Measurements from ENCODE around the gene MELTF.
A peak's percentile ranks its signal among the peaks of the same experiment; 100 is the strongest.
"Not testable (repeated sequence)": the region's sequence is repeated elsewhere in the genome, so short reads cannot be mapped to it uniquely, and the experiment has no call there.

The MELTF gene

DNA sequence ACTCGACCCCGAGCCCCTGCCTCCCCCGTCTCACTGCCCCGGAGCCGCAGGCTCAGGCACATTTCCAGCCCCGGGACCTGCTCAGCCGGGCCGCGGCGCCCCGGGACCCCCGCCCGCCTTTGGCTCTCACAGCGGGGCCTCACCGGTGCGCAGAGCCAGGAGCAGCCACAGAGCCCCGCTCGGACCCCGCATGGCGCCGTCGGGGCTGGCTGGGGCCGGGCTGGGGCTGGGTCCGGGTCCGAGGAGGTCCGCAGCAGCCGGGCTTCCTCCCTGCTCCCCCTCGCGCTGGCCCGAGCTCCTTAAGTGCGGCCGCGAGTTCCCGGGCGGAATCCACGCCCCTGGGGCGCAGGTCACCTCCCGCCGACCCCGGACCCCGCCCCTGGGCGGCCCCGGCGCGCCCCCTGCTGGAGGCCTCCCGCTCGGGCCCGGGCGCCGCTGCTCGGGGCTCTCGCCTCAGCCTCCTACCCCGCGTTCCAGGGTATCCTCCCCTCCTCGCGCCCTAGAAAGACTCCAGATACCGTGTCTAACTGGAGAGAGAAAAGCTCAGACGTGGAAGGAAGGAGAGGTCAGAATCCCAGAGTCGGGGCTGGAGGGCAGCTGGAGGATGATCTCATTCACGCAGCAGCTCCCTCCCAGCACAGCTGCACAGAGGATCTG, at the start of gene MELTF:
Gene MELTF (minus strand): TSS at position 307 of the 657 bp plus-strand sequence. CDS start 115 bp downstream, at position 192.
- peak; percentile 12 to 35 for DNase-seq (ENCODE audit: low read depth in 2 of 2)

DNA sequence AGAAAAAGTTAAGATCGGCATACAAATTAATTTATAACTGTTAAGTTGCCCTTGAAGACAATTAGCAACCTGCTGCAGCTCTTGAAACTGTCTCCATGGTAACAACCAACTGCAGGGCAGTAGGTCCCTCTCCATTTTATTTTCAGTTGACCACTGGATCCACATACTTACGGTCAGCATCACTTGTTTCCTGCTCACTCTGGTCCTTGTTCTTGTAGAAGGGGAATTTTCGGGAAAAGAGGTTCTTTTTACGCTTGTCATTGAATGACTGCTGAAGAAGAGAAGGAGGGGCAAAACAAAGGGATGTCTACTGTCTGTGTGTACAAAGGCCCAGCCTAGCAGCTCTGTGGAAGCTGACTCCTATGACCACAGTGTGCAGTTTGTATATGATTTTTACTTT, 46.8 kb upstream of the MELTF start:
- DNase-seq (ENCODE audit: low read depth in 2 of 2): no peak

DNA sequence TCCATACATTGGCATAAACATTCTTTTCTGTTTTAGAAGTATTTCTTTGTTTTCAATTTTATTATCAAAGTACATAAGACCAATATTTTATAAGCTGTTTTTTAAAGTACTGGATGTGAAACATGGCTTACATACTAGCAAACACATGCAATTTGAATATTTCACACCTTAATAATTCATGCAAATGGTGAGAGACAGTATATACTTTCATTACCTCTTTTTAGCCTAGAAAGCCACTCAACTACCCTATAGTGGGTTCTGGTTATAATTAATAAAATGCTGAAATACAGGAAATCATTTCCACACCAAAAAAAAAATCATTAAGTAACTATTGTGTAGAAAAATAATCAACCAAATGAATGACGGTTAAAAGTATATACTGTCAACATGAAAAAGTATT, 38.5 kb upstream of the MELTF start:
- DNase-seq (ENCODE audit: low read depth in 2 of 2): no peak

DNA sequence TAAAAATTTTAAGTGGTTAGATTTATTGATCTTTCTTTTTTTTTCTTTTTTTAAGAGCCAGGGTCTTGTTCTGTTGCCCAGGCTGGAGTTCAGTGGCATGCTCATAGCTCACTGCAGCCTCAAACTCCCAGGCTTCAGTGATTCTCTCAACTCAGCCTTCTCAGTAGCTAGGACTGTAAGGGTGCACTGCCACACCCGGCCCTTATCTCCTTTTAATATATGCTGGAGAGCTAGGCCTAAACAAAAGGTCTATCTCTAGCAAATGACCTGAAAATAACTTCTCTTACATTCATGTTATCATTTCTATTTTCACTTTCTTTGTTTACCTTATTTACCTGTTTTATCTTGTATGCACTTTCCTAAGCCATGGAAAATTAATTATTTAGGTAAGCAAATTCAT, 35.2 kb upstream of the MELTF start:
- no peak for DNase-seq (ENCODE audit: low read depth in 2 of 2)

DNA sequence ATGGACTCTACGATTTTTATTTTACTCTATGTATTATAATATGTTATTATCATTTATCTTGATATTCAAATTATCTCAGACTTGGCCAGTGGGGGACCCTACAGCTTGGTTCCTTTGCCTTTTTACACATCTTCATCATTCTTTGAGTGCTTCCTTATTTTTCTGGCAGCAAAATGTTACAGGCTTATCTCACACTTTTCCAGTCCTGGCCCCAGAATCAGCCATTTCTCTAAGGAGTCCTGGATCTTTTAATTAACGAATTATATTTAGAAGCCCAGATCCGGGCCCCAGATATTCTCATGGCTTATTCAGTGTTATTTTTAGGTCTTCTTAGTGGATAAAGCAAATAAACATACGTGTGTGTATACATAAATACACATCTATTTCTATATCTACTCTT, 32.8 kb upstream of the MELTF start:
- DNase-seq (ENCODE audit: low read depth in 2 of 2): no peak

DNA sequence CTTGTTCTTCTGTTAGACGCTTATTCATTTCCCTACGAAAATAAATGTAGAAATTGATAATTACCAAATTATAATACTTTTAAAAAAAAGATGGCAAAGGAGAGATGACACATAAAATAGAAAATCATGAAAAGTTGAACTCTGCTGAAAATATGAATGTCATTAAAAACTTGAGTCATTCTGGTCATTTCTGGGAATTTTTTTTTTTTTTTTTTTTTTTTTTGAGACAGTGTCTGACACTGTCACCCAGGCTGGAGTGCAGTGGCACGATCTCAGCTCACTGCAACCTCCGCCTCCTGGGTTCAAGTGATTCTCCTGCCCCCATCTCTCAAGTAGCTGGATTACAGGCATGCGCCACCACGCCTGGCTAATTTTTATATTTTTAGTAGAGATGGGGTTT, 22.0 kb upstream of the MELTF start:
- not testable (repeated sequence) for DNase-seq (ENCODE audit: low read depth in 2 of 2)

DNA sequence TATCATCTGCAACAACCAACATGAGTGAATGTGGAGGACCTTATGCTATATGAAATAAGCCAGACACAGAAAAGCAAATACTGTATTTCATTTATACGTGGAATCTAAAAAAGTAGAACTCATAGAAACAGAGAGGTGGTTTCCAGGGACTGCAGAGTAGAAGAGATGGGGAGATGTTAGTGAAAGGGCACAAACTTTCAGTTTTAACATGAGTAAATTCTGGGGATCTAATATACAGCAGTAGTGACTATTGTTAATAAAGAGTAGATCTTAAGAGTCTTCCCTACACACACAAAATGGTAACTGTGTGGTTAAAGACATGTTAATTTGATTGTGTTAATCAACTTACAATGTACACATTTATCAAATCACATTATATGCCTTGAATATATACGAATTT, 20.9 kb upstream of the MELTF start:
- no peak for DNase-seq (ENCODE audit: low read depth in 2 of 2)

DNA sequence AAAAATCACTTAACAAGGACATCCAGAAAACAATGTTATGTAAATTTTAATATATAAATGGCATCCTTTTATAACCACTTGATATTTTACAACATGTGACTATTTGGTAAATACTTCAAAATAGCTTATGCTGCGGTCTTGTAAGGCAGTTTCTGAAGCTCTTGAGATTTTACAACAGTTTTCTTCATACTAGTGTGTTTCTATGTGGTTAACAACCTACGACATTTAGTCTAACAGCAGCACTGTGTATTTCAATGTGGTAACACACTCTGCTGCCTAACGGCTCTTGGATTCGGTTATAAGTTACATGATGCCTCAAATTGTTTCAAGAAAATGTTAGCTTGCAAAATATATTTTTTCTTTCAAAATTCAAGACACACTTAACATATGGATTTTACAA, 12.9 kb upstream of the MELTF start:
- DNase-seq (ENCODE audit: low read depth in 2 of 2): no peak

DNA sequence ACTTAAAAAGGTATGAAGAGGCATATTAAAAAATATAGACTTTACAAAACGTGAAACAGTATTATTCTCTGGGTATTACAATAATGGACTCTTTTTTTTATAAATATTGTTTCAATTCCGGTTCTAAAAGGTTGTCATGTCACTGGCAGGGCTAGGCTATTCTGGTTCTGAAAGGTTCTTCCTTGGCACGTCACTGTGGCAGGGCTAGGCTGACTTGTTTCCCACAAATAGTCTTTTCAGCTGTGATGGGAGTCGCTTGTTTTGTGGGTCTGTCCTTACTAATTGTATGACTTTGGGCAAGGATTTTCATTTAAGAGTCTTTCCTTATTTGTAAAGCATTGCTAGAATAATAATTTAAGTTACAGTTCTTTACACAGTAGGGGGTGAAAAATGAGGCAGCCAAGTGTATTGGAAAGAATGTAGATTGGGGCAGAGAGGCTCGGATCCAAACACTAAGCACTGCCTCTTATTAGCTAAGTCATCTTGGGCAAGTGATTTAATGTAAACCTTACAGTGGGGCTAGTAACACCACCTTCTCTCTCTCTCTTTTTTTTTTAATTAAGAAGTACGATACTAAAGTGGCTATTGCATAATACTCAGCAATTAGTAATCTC, 12.4 kb upstream of the MELTF start:
- DNase-seq (ENCODE audit: low read depth in 2 of 2): no peak

DNA sequence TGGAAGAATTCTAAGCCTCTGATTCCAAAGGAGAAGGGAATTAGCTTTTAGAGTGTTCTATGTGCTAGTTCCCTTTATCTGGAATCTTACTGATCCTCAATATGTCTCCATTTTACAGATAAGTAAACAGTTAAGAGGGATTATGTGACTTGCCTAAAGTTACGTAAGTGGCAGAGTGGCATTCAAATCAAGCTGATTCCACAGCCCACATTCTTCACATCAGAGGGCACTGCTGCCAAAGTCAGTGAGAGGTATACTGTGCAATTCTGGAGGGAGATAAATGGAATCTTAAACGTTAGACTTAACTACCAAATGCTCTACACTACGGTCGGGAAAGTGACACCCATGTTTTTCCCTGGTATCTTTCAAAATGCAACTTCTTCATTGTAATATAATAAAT, 11.0 kb upstream of the MELTF start:
- no peak for DNase-seq (ENCODE audit: low read depth in 2 of 2)

DNA sequence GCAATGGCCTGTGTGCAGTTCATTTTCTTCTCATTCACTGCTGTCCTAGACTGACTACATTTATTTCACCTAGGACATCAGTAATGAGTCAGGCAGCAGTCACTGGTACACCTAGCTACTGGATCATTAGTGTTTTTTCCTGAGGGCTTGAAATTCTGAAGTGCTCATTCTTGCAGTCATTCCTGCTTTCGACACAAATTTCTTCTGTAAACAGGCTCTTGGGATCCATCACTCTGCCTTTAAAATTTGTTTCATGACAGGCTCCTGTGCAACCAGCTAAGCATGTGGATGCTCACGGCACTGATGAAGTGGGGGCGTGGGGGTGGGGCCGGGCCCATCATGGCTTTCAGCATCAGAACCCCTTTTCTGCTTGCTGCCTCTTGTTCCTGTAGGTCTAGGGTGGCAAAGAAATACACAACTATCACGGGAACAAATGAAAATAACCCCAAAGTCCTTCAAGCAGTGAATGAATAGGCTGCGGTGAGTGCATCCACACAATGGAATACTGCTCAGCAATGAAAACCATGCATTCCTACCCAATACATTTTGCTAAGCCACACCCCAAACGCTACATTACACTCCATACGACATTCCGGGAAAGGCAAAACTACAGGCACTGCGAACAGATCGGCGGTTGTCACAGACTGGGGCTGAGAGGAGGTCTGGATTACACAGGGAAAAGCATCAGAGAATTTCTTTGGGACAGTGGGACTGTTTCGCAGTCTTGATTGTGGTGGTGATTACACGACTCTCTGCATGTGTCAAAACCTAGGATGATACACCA, 9.3 kb upstream of the MELTF start:
- DNase-seq (ENCODE audit: low read depth in 2 of 2): no peak

DNA sequence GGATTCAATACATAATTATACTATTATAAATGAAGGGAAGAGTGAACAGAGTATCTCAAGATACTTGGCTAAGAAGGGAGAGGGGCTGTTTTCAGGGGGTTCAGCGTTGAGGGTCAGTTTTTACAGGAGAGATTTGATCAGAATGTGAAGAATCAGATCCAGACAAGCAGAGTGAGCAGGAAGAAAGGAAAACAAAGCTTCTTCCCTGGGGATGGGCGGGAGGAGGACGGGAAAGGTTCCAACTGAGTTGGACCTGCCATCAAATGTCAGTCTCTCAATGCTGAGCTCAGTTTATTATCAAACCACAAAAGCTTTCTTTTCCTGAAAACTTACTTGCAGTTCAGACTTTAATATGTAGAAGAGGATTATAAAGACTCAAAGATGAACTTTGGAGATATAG, 6.0 kb upstream of the MELTF start:
- no peak for DNase-seq (ENCODE audit: low read depth in 2 of 2)

DNA sequence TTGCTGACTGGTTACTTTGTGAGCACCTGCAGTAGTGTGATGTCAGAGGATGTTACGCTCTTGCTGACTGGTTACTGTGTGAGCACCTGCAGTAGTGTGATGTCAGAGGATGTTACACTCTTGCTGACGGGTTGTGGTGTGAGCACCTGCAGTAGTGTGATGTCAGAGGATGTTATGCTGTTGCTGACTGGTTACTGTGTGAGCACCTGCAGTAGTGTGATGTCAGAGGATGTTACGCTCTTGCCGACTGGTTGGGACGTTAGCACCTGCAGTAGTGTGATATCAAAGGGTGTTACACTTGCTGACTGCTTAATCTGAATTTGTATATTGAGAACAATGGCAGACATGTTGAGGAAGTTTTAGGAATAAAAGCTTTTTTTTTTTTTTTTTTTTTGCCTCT, 5.2 kb upstream of the MELTF start:
- DNase-seq (ENCODE audit: low read depth in 2 of 2): not testable (repeated sequence)

DNA sequence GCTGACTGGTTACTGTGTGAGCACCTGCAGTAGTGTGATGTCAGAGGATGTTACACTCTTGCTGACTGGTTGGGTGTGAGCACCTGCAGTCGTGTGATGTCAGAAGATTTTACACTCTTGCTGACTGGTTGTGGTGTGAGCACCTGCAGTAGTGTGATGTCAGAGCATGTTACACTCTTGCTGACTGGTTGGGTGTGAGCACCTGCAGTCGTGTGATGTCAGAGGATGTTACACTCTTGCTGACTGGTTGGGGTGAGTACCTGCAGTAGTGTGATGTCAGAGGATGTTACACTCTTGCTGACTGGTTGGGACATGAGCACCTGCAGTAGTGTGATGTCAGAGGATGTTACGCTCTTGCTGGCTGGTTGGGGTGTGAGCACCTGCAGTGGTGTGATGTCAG, 4.1 kb upstream of the MELTF start:
- DNase-seq (ENCODE audit: low read depth in 2 of 2): not testable (repeated sequence)

DNA sequence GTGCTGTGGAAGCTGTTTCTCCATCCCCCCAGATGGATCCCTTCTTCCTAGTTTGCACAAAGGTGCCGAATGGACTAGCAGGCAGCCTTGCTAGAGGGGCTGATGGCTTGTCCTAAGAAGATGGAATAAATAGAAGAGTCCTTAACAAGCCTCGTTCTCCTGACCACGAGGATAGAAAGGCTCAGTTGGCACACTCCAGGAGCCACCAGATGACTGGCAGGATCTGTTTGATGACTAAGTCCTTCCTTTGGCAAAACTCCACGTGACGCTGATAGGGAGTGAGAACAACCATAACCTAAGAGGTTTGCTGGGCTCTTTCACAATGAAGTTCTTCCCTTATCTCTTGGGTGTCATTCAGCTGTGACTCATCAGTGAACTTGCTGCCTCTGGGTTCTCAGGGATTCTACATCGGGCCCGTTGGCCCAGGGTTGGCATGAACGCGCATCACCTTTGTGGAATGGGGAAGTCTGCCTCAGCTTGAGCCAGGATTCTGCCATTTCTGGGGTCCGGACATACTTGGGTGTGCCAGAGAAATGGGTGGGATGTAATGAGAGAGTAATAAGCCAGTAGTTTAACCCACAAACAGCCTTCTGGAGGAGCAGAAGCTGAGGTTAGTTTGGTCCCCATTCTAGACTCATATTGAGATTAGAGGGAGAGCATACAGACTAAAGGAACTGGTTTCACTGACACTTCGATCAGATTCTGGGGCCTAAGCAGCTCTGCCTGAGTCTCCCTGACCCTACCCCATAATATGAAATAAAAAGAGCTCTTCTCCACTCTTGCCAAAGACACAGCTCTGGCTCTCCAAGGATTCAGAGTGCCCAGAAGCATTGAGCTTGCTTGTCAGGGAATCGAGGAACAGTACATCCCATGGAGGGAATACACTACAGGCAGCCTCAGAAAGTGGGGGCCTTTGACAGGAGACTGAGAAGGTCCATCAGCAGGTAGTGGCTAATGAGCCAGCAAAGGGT, 2.0 kb upstream of the MELTF start:
- no peak for DNase-seq (ENCODE audit: low read depth in 2 of 2)

DNA sequence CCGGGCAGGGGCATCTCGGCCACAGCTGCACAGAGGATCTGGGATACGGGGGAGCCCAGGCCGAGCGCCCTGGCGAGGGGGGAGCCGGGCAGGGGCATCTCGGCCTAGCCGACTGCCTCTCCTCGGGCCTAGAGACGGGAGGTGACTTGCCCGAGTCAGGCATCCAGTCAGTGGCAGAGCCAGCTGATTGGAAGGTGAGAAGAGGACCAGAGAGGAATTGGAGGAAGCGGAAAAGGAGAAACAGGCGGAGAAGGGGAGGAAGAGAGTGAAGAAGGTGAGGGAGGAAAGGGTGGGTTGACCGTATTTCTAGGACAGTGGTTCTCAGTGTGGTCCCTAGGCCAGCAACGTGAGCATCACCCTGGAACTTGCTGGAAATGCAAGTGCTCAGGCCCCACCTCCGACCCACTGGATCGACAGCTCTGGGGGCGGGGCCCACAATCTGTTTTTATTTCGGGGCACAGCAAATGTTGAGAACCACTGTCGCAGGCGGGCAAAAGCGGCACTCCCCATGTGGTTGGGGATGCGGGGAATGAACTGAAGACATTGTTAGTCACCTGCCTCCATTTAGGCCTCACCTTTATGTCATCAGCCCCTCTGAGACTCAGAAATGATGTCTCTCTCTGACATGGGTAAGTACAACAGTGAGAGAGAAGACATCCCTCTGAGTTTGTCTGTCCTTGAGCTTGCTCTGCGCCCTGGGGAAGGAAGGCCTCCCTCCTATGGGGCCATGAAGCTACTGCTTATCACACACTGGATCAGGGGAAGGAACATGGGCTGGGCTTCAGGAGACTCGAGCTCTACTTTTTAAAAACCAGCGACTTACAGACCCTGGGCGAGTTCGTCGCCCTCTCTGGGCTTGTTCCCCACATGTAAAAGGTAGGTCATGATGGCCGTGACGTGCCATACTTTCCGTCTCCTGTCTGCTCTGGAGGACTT, 1.0 kb upstream of the MELTF start:
- DNase-seq (ENCODE audit: low read depth in 2 of 2): no peak

DNA sequence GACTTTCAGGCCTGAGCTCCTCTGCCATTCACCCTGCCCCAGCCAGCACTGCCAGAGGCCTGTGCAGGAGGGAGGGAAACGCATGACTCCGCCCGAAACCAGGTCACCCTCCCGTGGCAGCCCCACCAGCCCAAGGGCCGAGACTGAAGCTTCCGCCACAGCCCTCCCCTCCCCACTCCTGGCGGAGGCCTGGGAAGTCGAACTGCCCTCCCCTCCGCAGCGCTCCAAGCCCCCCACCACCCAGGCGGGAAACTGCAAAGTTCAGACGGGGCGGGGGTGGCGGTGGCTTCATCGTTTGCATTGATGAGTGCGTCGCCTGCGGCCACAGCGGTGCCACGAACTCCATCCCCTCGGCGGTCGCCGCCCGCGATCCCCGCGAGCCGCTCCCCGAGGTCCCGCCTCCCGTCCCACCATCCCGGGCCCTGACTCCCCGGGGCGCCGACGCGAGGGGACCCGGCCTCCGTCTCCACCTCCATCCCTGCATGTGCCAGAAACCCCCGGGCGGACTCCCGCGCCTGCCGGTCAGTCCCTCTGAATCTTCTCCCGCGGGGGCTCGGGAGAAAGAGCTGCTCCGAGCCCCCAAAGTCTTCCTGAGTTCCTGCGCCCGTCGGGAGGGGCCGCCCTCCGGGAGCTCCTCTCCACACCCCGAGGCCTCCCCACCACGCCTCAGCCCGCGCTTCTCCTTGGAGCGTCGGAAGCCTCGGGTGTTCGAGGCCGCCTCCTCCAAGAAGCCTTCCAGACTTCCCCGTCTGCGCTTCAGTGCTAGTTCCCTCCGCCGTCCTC, 698 bp downstream of the MELTF start:
- no peak for DNase-seq (ENCODE audit: low read depth in 2 of 2)

DNA sequence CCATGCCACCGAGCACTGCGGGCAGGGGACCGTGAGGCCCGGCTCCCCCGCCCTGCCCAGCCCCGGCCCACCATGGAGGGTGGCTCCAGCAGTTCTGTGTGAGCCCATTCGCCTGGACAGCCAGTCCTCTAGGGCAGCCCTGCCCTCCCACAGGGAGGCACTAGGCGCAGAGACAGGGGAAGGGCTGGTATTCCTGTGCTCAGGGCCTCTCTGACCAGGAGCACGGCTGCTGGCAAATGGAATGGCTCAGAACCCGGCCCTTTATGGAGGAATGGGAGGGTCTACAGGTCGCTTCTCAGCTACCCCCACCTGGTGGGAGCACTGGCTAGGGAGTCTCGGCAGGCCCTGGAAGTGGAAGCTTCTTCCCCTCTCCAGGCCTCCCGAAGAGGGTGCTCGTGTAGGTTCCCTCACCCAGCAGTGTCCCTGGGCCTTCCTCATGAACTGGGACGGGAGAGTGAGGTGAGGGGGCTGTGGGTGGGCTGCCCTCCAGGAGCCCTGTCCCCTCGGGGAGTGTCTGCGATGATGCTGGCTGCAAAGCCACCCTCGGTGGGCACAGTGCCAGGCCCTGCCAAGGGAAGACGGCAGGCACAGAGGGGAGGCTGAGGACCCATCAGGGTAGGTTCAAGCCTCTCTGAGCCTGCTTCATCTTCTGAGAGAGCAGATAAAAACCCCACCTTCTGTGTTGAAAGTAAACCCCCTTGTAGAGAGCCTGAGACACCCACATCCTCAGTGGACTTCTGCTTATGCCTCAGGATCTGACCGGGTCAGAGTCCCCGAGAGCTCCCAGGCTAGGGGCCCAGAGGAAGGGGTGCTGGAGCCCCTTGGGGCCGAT, 1.5 kb downstream of the MELTF start:
- no peak for DNase-seq (ENCODE audit: low read depth in 2 of 2)
